Body of pancreas (tissue), 4 donors: Measurements from ENCODE around the gene MICAL2.

Experiments used
- POLR2A ChIP-seq, 3 donors: fragments of 450-650 bp; IDR thresholded peaks; one replicate each; pipeline ENCODE4 v1.6.1; 2016; ENCODE audit warnings: antibody characterized with exemption in 3 of 3, mild to moderate bottlenecking in 2 of 3
- TF ChIP-seq, protein P1 (sequence below), 7 experiments: fragments of 450-650 bp in 4 of 7; fragments of 200-600 bp in 3 of 7; sonication (generic) in 3 of 7; IDR thresholded peaks; one replicate each; pipeline ENCODE4 v1.5.1; 2016 to 2019; ENCODE audit warnings: antibody characterized with exemption in 7 of 7

DNA sequence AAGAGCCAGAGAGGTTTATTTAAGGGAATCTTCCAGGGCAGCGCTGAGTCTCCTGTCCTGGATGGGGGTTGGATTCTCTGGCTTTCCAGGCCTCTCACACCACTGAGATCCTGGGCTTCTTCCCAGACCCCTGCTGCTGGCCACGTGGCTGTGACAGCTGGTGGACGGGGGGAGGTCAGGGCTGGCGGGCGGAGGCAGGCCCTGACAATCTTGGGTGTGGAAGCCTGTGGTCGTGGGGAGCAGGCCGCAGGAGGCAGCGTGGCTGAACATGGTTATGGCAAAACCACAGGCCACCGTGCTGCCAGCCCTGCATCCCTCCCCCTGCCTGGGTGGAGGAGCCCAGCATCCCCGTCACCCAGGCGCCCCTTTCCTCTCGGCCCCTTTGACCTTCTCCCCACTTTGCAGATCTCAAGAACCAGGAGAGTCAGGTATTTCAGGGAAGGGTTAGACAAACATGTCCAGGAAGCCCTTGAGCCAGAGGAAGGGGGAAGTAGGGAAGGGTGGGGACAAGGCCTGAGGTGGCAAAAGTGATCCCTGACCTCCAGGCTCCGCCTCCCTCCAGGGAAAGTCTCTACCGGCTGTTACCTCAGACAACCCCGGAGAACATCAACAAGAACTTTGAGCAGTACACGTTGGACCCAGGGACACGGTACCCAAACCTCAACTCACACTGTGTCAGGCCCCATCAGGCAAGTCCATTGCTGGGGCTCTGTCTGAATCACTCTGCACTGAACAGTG, 111.8 kb downstream of the MICAL2 start:
- TF ChIP-seq, protein P1, sequence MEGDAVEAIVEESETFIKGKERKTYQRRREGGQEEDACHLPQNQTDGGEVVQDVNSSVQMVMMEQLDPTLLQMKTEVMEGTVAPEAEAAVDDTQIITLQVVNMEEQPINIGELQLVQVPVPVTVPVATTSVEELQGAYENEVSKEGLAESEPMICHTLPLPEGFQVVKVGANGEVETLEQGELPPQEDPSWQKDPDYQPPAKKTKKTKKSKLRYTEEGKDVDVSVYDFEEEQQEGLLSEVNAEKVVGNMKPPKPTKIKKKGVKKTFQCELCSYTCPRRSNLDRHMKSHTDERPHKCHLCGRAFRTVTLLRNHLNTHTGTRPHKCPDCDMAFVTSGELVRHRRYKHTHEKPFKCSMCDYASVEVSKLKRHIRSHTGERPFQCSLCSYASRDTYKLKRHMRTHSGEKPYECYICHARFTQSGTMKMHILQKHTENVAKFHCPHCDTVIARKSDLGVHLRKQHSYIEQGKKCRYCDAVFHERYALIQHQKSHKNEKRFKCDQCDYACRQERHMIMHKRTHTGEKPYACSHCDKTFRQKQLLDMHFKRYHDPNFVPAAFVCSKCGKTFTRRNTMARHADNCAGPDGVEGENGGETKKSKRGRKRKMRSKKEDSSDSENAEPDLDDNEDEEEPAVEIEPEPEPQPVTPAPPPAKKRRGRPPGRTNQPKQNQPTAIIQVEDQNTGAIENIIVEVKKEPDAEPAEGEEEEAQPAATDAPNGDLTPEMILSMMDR (IDR thresholded peaks at IDR 0.05): no peak
- TF ChIP-seq POLR2A (IDR thresholded peaks at IDR 0.05): no peak
